SK-N-SH treated with all-trans-retinoic acid at 6 μM for 48 hours (cell line): Measurements from ENCODE around the gene CGB8.

Experiments
- CSDC2 ChIP-seq: fragments of 250-450 bp; sonication (Bioruptor Pico); IDR thresholded peaks from 2 replicates; pipeline ENCODE4 v1.5.0; 2020; ENCODE audit warnings: mild to moderate bottlenecking, moderate library complexity
- OSR1 ChIP-seq: fragments of 250-450 bp; sonication (Bioruptor Pico); IDR thresholded peaks from 2 replicates; pipeline ENCODE4 v1.8.0; 2022; ENCODE audit warnings: moderate library complexity, mild to moderate bottlenecking, inconsistent platforms
- ZC3H10 ChIP-seq: fragments of 250-450 bp; sonication (Bioruptor Pico); IDR thresholded peaks from 2 replicates; pipeline ENCODE4 v1.5.1; 2021; ENCODE audit warnings: mild to moderate bottlenecking, moderate library complexity
- ZFP30 ChIP-seq: fragments of 450-650 bp; formaldehyde crosslinking; IDR thresholded peaks from 2 replicates; pipeline ENCODE4 v1.5.0; 2022; ENCODE audit warnings: mild to moderate bottlenecking, moderate library complexity

DNA sequence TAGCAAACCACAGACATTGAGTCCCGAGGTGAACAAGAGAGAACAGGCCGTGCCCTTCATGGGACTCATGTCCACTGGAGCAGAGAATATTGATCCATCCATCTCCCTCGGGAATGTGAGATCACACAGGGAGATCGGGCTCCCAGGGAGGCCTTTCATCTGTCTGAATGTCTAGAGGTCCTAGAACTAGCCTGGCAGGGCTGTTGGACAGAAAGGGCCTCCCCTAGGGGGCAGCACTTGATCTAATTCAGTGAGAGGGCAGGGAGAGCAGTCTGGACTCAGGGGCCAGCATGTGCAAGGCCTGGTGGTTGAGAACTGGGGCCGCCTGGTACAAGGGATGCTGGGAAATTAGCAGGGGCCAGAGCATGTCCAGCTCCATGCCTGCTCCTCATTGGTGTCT, 50.9 kb downstream of the CGB8 start:
- no peak for TF ChIP-seq CSDC2
- TF ChIP-seq ZFP30 (CRISPR knock-in tag), result no peak
- TF ChIP-seq ZC3H10 (CRISPR knock-in tag), result no peak
- TF ChIP-seq OSR1 (CRISPR knock-in tag), result no peak
